IMR-90 (cell line): ENCODE measurements around the gene SH3RF3. TPM values are rescaled to one million over a fixed set of nuclear protein-coding genes. Genes with fewer than 3 reads are reported as not detected.

Experiments
- ATAC-seq: fragments of 200-7000 bp; cut with Tn5 transposase; 2 replicates; pipeline ENCODE4 v1.9.1; 2020; ENCODE audit warnings: low read depth, mild to moderate bottlenecking, moderate library complexity
- BruUV-seq: library from RNA; stranded (reverse); fragments of 400-500 nt; replicated peaks from 2 replicates; lab custom pipeline; 2021; lab: Mats Ljungman, UMichigan
- CTCF ChIA-PET: fragments of 300-600 bp; formaldehyde crosslinking; extraction: SDS; loops from one replicate; lab custom pipeline; 2021; ENCODE audit warnings: antibody characterized with exemption; lab: Yijun Ruan, JAX
- POLR2A ChIA-PET: fragments of 300-600 bp; sonication (Branson Sonifier 250); formaldehyde crosslinking; loops from one replicate; lab custom pipeline; 2022; ENCODE audit warnings: antibody characterized with exemption; ENCODE audit not compliant: unreplicated experiment; lab: Charles Lee
- DNase-seq: peaks from one replicate; pipeline ENCODE4 v3.0.0; 2013
- H2AFZ ChIP-seq: replicated peaks from 2 replicates; pipeline ENCODE3; 2013; ENCODE audit warnings: low read length, mild to moderate bottlenecking; ENCODE audit not compliant: poor library complexity
- H2AK5ac ChIP-seq: 2 replicates; pipeline ENCODE4 v1.6.1; 2013; ENCODE audit warnings: low read depth, low read length, inconsistent platforms
- H2AK9ac ChIP-seq: replicated peaks from 2 replicates; pipeline ENCODE3; 2013; ENCODE audit warnings: mild to moderate bottlenecking, low read depth, low read length, moderate library complexity; ENCODE audit not compliant: poor library complexity
- H2BK120ac ChIP-seq: 2 replicates; pipeline ENCODE4 v1.6.1; 2013; ENCODE audit warnings: low read depth, low read length, inconsistent platforms
- H2BK15ac ChIP-seq: 3 replicates; pipeline ENCODE4 v1.6.1; 2013; ENCODE audit warnings: low read depth, low read length, inconsistent platforms
- H2BK20ac ChIP-seq: 2 replicates; pipeline ENCODE4 v1.6.1; 2013; ENCODE audit warnings: low read depth, mild to moderate bottlenecking, inconsistent platforms, low read length, moderate library complexity
- H2BK5ac ChIP-seq: 2 replicates; pipeline ENCODE4 v1.6.1; 2013; ENCODE audit warnings: mild to moderate bottlenecking, low read depth, low read length, inconsistent platforms; ENCODE audit not compliant: poor library complexity, severe bottlenecking
- H3K14ac ChIP-seq: replicated peaks from 2 replicates; pipeline ENCODE4 v1.6.1; 2013; ENCODE audit warnings: low read depth, low read length, inconsistent platforms
- H3K18ac ChIP-seq: 2 replicates; pipeline ENCODE4 v1.6.1; 2013; ENCODE audit warnings: low read depth, low read length, control low read depth
- H3K23ac ChIP-seq: 2 replicates; pipeline ENCODE4 v1.6.1; 2013; ENCODE audit warnings: low read depth, low read length, inconsistent platforms
- H3K27ac ChIP-seq: 2 replicates; pipeline ENCODE4 v1.5.1; 2013; ENCODE audit warnings: mild to moderate bottlenecking, control low read depth, low read length; ENCODE audit not compliant: insufficient read depth
- H3K27me3 ChIP-seq: 2 replicates; pipeline ENCODE4 v1.6.1; 2013; ENCODE audit warnings: low read length; ENCODE audit not compliant: control insufficient read depth, insufficient read depth
- H3K36me3 ChIP-seq: 2 replicates; pipeline ENCODE4 v1.6.1; 2013; ENCODE audit warnings: low read length, mixed read lengths; ENCODE audit not compliant: control insufficient read depth, insufficient read depth
- H3K4ac ChIP-seq: 2 replicates; pipeline ENCODE4 v1.6.1; 2013; ENCODE audit warnings: low read depth, low read length, inconsistent platforms
- H3K4me1 ChIP-seq: 2 replicates; pipeline ENCODE4 v1.6.1; 2013; ENCODE audit warnings: low read length, mixed read lengths; ENCODE audit not compliant: control insufficient read depth, insufficient read depth
- H3K4me2 ChIP-seq: 2 replicates; pipeline ENCODE4 v1.6.1; 2013; ENCODE audit warnings: low read depth, mild to moderate bottlenecking, control low read depth, low read length, moderate library complexity
- H3K4me3 ChIP-seq: 2 replicates; pipeline ENCODE4 v1.5.1; 2013; ENCODE audit warnings: low read depth, mild to moderate bottlenecking, control low read depth, low read length, moderate library complexity; ENCODE audit not compliant: insufficient read depth
- H3K56ac ChIP-seq: 2 replicates; pipeline ENCODE4 v1.6.1; 2013; ENCODE audit warnings: low read length, inconsistent platforms; ENCODE audit not compliant: insufficient read depth; ENCODE audit errors: extremely low read depth
- H3K79me1 ChIP-seq, 2 experiments: 2 replicates each; pipeline ENCODE4 v1.6.1; 2013; ENCODE audit warnings: low read length in 2 of 2, inconsistent platforms in 1 of 2, low read depth in 1 of 2
- H3K9ac ChIP-seq: 2 replicates; pipeline ENCODE4 v1.6.1; 2013; ENCODE audit warnings: low read depth, low read length, control low read depth
- H3K9me1 ChIP-seq: 2 replicates; pipeline ENCODE4 v1.6.1; 2013; ENCODE audit warnings: low read length, inconsistent platforms; ENCODE audit not compliant: insufficient read depth
- H3K9me3 ChIP-seq: 2 replicates; pipeline ENCODE4 v1.6.1; 2013; ENCODE audit warnings: low read length; ENCODE audit not compliant: control insufficient read depth, insufficient read depth
- H4K20me1 ChIP-seq: 2 replicates; pipeline ENCODE4 v1.6.1; 2013; ENCODE audit warnings: low read length, inconsistent platforms; ENCODE audit not compliant: insufficient read depth
- H4K5ac ChIP-seq: 2 replicates; pipeline ENCODE4 v1.6.1; 2013; ENCODE audit warnings: mild to moderate bottlenecking, low read depth, low read length, control low read depth
- H4K8ac ChIP-seq, 2 experiments: 2 replicates each; pipeline ENCODE4 v1.6.1; 2013; ENCODE audit warnings: low read depth in 2 of 2, low read length in 2 of 2, control low read depth in 1 of 2, inconsistent platforms in 1 of 2
- H4K91ac ChIP-seq: 2 replicates; pipeline ENCODE4 v1.6.1; 2013; ENCODE audit warnings: low read depth, low read length, inconsistent platforms; ENCODE audit not compliant: insufficient read depth
- BHLHE40 ChIP-seq: fragments of 150-350 bp; IDR thresholded peaks from 2 replicates; pipeline ENCODE4 v1.6.1; 2016; ENCODE audit warnings: mild to moderate bottlenecking, low read depth, low read length
- CHD1 ChIP-seq: IDR thresholded peaks from 2 replicates; pipeline ENCODE4 v1.6.1; 2012; ENCODE audit warnings: low read depth, low read length, improper control_type of control experiment
- ELK1 ChIP-seq: fragments of 150-350 bp; IDR thresholded peaks from 2 replicates; pipeline ENCODE4 v1.6.1; 2016; ENCODE audit warnings: low read depth, mild to moderate bottlenecking, low read length, moderate library complexity, borderline replicate concordance
- FOS ChIP-seq: fragments of 150-350 bp; IDR thresholded peaks from 2 replicates; pipeline ENCODE4 v1.6.1; 2016; ENCODE audit warnings: low read depth, low read length
- MAZ ChIP-seq: IDR thresholded peaks from 2 replicates; pipeline ENCODE4 v1.6.1; 2012; ENCODE audit warnings: low read depth, mild to moderate bottlenecking, low read length, improper control_type of control experiment, moderate library complexity, borderline replicate concordance
- MXI1 ChIP-seq: IDR thresholded peaks from 2 replicates; pipeline ENCODE4 v1.6.1; 2012; ENCODE audit warnings: low read depth, mild to moderate bottlenecking, low read length, moderate library complexity, borderline replicate concordance
- RAD21 ChIP-seq: IDR thresholded peaks from 2 replicates; pipeline ENCODE4 v1.6.1; 2012; ENCODE audit warnings: low read length, improper control_type of control experiment
- RFX5 ChIP-seq: IDR thresholded peaks from 2 replicates; pipeline ENCODE4 v1.8.0; 2012; ENCODE audit warnings: low read depth, mild to moderate bottlenecking, low read length, moderate library complexity
- WGBS, 2 experiments: methylation state at CpG; one replicate each; pipeline versions ENCODE4 v1.1.5 to v1.1.7; 2013; ENCODE audit warnings: missing lambda C conversion rate in 2 of 2; ENCODE audit not compliant: insufficient read length in 1 of 2; ENCODE audit errors: extremely low coverage in 2 of 2; 5-methylcytosine and 5-hydroxymethylcytosine counted together
- dilution Hi-C: fragments of 300-500 bp; cut with HindIII; formaldehyde crosslinking; loops from one replicate; pipeline ENCODE4 v1.14.3; 2018; ENCODE audit warnings: low sequenced_read_pairs; ENCODE audit not compliant: unreplicated experiment
- in situ Hi-C: fragments of 300-500 bp; cut with MboI; formaldehyde crosslinking; loops from 3 replicates; pipeline ENCODE4 v1.14.3; 2019; ENCODE audit warnings: low sequenced_read_pairs, inconsistent platforms, mixed read lengths
- intact Hi-C: fragments of 100-400 bp; cut with micrococcal nuclease; formaldehyde crosslinking; loops from 2 replicates; pipeline ENCODE4 v1.10.0; 2022
- polyA plus RNA-seq, 3 experiments: library from polyadenylated mRNA; depleted of rRNA; stranded (reverse); fragments of >200 nt; gene quantifications; 2 replicates each; pipeline ENCODE4 v1.2.3, GENCODE V29; 2012; ENCODE audit warnings: low replicate concordance in 1 of 3
- total RNA-seq: library from RNA; depleted of rRNA; stranded (reverse); fragments of >200 nt; gene quantifications from 2 replicates; pipeline ENCODE4 v1.2.3, GENCODE V29; 2012

The SH3RF3 gene
- total and polyA plus RNA-seq, 2 of the 4 experiments (the other 2 are of a cell fraction), result 3.4 to 5.3 TPM

GRCh38 chr2:109432421-109432820, 303.4 kb downstream of the SH3RF3 start:
- CTCF ChIA-PET, result no interaction called here
- Histone ChIP-seq H3K9me1 (peaks cover 21% of the 10 kb centered on the region), H3K79me1 (peaks cover 2 to 12% of the 10 kb centered on the region in 2 experiments; a peak in 3 of 4 replicates), H2AK9ac (no peak overlapping the region), H3K9ac (no peak overlapping the region), H3K4me1 (peaks cover 10% of the 10 kb centered on the region), H4K20me1 (peaks cover 13% of the 10 kb centered on the region; the same call in 1 of the 2 replicates), H3K9me3 (no peaks in the 10 kb centered on the region), H3K27ac (no peak overlapping the region), H3K18ac (no peak overlapping the region), H3K4me3 (no peak overlapping the region), H4K5ac (no peak overlapping the region), H3K4me2 (no peak overlapping the region), H2AFZ (no peak overlapping the region), H3K14ac (no peak overlapping the region), H2AK5ac (no peak overlapping the region), H4K8ac (no peak overlapping the region), H3K23ac (no peak overlapping the region), H3K4ac (no peak overlapping the region), H3K36me3 (peaks cover 25% of the 10 kb centered on the region), H2BK15ac (no peak overlapping the region), H2BK5ac (no peak overlapping the region), H3K56ac (no peak overlapping the region), H2BK120ac (no peak overlapping the region), H3K27me3 (no peaks in the 10 kb centered on the region), H2BK20ac (no peak overlapping the region), H4K91ac (no peak overlapping the region)
- POLR2A ChIA-PET, result no interaction called here
- no TSS peak for BruUV-seq
- in situ Hi-C loops, result no loop called here
- DNase-seq (no peak), ATAC-seq (no peak)
- dilution Hi-C loops, result no loop called here
- 100% methylated on average over 4 of the region's 17 CpGs; no CpG with 5 or more reads in 1 of the 2 experiments for WGBS, 2 experiments
- intact Hi-C loops, result no loop called here
- no peak for TF ChIP-seq ELK1
- no peak for TF ChIP-seq BHLHE40
- no peak for TF ChIP-seq FOS
- no peak for TF ChIP-seq MAZ
- no peak for TF ChIP-seq RAD21
- no peak for TF ChIP-seq RFX5
- TF ChIP-seq MXI1, result no peak
- TF ChIP-seq CHD1, result no peak
